HT1080 (cell line): Measurements from ENCODE around the gene CCDC158. TPM values are rescaled to one million over a fixed set of nuclear protein-coding genes. Genes with fewer than 3 reads are reported as not detected.
"Not testable (repeated sequence)": the region's sequence is repeated elsewhere in the genome, so short reads cannot be mapped to it uniquely, and the experiment has no call there.

Experiments
- DNase-seq: peaks from one replicate; pipeline ENCODE4 v3.0.0-alpha.2; 2015; ENCODE audit warnings: low read depth
- total RNA-seq: library from RNA; depleted of rRNA; stranded (reverse); fragments of >200 nt; shearing (Covaris generic); gene quantifications from 2 replicates; pipeline ENCODE4 v1.2.3, GENCODE V29; 2014

CCDC158 gene
- total RNA-seq, 1 experiment from 2014 or later = not detected

DNA sequence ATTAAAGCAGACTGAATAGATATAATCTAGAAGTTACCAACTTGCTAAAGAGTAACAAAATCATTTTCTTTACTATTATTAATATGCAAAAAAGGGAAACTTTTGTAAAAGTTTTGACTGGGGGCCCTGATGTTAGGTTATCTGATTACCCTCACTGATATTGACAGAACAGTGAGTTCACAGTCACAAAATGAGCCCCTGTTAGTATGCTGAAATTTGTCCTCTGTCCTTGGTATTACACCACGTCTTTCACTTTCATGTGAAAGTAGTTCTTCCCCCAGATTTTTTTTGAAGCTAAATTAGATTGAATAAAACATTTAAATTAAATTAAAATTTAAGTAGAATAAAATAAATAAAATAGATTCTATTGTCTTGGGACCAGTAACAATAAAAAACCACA lies 108.5 kb downstream of the CCDC158 start:
- no peak for DNase-seq

DNA sequence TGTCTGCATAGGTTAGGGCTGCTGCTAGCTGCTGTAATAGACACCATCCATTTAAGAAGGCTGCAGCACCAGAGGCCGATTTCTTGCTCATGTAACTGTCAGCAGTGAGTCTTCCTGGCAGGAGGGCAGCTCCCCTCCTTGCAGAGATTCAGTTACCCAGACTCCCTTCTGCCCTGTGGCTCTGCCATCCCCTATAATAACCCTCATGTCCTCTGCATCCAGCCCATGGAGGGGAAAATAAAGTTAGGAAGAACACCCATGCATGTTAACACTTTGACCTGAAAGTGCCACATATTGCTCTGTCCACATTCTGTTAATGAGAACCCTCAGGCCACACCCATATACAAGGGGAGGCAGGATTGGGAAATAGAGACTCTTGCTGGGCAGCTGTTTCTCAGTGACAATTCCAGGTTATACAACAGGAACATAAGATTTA lies 109.0 kb downstream of the CCDC158 start:
- no peak for DNase-seq

DNA sequence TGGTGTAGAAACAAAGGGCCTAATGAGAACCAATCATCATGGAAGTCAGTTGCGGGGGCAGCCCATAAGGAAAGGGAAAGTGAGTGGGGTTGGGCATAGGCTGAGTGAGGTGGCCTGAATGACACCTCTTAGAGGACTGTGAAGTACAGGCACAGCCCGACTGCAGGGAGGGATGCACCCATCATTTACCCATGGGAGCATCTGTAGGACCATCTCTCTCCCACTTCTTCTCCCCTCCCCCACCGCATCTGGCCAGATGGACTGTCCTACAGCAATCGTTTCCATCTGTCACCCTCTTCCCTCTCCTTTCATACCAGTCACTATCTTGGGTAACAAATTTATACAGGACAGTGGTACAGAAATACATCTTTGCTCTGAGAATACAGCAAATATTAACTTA lies 110.3 kb downstream of the CCDC158 start:
- no peak for DNase-seq

DNA sequence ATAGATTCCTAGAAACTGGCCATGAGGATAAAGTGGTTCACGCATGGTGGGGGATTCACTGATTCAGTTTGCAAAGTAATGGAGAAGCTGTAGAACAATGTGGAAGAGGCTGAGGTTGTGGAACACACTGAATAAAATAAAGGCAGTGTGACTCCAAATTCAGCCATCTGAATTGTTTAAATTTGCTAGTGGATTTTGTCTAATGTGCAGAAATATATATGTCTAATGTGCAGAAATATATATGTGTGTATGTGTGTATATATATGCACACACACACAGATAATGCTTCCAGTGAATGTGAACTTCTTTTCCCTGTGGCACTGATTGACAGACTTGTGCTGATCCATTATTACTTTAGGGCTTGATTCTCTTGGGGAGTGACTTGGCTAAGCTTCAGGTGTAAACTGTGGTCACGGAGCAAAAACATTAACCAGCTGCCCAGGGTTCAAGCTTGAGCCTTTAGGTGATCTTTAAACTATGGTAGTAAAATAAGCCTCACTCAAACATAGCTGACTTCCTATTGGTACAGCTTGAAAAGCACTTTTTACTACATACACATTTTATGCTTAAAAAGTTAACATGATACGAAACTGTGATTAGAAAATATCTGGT lies 110.9 kb downstream of the CCDC158 start:
- no peak for DNase-seq

DNA sequence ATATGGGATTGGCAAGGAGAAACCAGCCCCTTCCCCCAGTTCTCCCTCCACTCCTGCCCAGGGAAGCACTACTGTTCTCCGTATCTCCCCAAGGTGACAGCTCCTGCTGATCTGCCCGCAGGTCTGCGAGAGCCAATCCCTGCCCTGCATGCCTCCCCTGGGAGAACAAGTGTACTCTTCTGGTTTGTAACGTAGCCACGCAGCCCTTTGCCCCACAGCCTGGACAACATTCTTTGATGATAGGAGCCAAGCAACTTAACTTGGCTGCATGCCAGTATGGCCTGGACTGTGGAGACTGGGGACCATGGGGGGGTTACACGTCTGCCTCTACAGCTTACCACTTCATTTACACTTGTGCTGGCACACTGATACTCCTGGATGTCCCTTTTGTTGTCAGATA lies 112.4 kb downstream of the CCDC158 start:
- no peak for DNase-seq

DNA sequence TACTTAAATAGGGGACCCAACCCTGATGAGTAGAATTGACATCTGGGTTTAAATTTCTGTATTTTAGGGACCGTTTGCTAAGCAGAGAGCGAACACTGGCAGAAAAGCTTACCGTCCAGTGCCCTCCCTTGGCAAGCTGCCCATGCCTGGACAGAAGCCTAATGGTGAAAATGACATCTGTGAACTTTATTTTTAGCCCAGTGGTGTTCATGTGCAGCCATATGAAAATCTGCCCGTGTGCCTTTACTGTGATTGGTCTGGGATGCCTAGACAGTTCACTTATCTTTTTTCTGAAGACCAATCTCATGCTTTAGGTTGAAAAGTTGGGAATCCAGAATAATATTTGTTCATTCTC lies 113.3 kb downstream of the CCDC158 start:
- no peak for DNase-seq

DNA sequence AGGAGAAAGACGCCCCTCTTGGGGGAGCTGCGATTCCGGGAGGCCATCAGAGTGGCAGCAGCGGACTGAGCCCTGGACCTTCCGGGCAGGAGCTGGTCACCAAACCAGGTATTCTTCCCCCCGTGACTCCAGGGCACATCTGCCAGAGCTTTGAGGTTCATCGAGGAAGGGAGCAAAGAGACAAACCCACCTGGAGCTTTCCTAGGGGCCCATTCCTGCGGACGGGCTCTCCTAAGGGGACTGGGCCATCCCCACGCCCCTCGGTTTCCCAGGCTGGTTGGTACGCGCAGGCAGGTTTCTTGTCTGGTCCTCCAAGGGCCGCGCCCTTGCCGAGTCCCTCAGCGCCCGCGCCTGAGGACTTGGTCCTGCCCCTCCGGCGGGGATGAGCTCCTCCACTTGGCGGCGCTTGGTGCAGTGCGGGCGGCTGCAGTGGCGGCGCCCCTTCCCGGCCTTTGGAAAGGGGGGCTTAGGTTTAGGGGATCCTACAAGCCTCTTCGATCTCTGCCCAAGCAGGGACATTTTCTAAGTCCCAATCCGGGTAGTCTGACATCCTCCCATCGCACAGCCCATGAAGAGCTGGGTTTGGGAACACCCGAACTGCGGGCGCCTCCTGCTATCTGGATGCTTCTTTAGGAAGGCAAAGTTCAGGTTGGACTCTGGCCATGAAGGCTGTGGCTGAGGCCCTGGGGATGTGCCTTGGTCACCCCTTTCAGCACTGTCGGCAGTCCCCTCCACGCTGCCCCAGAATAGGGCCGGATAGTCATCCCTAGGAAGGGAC lies 113.9 kb downstream of the CCDC158 start:
- DNase-seq = peak; percentile 52

DNA sequence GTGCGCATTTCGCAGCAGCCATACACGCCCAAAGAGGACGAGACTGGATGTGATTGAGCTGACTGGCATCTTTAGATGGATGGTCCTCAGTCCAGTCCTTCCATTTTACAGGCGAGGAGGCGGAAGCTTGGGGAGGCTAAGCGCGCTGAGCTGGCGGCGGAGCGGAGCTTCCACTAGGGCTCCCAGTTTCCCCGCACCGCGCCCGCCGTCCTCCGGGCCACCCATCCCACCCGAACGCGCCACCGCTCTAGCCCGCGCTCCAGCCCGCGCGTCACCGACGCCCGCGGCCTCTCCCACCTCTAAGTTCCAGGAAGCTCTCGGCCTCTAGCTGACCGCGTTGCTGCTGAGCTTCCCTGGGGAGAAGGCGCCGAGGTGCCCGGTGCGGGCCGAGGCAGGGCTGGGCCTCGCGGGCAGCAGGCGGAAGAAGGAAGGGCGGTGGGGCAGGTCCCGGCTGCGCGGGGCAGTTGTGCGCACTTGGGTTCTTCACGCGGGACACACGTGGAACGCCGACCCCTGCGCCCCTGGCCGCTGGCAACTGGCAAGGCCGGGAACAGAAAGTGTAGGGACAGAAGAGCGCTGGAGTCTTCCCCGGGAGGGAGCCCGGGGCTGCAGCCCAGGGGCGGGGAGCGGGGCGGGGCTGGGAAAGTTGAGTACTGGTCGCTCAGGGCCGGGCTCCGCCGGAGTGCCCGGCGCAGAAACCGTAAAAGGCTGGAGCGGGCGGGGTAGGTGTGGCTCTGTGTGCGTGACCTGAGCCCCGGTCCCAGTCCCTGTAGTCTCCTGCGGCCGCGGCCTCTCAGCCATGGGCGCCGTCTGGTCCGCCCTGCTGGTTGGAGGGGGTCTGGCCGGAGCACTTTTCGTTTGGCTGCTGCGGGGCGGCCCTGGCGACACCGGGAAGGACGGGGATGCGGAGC lies 114.7 kb downstream of the CCDC158 start, which contains the start of gene STBD1:
Gene STBD1, plus strand, starts transcription at position 763 of the 911 bp plus-strand sequence. Its CDS starts 37 bp downstream, at position 800.
- peak; percentile 60 for DNase-seq

DNA sequence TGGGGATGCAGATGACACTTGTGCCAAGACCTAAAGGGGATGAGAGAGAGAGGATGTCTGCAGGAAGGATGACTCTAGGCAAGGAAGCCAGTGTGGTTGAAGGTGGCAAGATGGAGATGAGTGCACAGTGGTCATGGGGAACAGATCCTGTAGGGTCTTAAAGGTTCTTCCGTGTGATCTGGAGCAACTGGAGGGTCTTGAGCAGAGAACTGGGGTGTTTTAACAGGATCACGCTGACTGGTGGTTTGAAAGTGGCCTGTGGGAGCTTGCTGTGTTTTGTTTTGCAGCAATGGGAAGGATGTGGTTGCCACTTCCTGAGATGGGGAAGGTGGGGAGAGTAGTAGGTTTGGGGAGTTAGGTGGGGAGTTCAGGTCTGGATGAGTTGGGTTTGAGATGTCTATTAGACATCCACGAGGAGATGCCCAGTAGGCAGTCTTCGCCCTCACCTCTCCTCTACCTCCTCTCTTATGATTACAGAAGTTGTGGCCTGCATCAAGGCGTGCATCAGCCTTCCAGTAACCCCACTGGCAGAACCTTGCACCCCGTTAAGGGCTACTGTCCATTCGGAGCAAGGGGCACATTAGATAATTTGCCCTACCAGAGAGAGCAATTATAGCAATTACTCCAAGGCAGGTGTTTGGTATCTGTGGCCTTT lies 115.8 kb downstream of the CCDC158 start:
- no peak for DNase-seq

DNA sequence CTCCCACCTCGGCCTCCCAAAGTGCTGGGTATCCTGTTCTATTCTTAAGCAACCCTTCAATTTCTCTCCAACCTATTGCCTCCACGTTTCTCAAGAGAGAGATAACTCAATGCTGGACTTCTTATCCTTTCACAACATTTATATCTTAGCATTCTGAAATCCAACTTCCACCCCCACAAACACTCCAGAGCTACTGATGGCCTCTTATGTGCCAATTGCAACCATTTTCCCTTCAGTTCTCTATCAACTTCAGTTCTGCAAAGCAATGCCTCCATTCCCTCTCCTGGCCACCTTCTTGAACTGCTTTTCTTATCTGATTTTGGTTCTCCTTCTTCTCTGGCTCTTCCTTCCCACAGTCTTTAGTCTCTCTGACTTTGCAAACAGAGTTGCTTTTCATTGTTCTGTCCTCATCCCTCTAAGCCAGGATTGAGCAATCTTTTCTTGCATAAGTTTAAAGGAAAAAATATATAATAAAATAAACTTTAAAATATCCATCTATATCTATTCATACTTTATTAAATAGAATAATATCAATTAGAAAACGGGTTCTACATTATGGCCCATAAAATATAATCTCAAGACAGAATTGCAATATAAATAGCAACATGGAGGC lies 118.0 kb downstream of the CCDC158 start:
- DNase-seq = no peak

DNA sequence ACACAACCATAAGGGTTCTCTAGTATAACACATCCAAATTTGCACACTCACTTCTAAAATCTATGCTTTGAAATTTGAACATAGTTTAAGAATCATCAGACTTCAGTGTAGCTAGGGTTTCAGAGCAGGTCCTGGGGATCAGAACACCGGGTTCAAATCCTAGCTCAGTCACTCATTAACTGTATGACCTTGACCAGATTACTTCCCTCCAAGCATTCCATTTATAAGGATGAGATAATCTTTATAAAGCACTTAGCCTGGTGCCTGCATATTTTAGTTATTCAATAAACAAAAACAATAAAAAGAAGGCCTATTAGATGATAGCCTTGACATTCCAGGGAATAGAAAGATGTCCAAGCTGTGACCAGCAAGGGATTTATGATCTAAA lies 119.2 kb downstream of the CCDC158 start:
- no peak for DNase-seq

DNA sequence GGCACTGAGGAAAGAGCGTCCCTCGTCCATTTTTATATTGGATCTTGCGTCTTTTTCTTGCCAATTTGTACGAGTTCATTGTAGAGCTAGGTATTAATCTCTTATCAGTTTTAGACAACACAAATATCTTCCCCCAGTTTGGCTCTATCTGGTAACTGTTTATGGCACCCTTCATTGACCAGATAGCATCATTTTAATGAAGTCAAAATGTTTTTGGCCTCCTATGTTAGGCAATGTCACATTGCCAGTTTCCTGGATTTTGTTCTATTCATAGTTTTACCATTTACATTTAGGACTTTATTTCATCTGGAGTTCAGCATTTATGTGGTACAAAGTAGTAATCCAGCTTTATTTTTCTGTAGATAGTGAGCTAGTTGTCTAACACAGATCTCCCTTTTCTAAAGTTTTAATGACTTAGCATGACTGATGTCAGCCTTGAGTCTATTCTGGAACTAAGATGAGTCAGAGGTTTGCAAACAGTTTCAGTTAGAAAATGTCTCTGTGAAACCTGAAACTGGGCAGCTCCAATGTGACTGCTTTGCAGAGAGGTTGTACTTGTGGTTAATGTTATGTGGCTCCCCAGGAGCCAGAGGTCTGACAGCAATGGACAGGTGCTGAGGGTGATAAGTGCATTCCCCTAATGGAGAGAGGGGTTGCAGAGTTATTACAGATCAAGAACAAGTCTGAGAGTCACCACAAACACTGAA lies 119.7 kb downstream of the CCDC158 start:
- DNase-seq = peak; percentile 90

DNA sequence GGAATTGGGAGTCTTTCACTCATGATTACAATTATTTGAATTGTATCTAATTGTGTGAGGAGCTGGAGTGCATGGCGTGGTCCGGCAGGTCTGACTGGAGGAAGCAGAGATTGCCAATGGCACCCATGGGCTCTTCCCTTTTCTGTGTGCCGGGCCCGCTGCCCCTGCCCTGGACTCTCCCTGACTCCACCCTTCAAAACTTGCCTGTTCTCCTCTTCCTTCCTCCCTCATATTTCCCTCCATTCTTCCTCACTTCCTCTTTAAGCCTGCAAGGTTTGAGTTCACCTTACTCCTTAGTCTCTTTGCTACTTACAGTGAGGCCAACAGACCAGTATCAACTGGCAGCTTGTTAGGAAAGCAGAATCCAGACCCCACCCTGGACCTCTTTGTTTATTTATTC lies 120.9 kb downstream of the CCDC158 start:
- no peak for DNase-seq

DNA sequence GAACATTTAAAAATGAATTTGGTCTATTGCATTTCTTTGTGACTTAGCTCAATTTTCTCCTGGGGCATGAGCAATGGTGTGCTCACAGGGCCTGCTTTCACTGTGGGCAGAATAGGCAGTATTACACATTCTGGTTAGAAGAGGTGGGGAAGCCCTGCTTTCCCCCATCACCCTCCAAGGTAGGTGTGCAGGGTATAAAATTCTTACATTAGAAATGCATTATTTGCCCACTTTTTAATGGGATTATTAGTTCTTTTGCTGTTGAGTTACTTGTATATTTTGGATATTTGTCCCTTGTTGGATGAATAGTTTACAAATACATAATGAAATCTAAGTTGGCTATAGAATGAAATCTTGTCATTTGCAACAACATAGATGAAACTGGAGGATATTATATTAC lies 122.7 kb downstream of the CCDC158 start:
- no peak for DNase-seq

DNA sequence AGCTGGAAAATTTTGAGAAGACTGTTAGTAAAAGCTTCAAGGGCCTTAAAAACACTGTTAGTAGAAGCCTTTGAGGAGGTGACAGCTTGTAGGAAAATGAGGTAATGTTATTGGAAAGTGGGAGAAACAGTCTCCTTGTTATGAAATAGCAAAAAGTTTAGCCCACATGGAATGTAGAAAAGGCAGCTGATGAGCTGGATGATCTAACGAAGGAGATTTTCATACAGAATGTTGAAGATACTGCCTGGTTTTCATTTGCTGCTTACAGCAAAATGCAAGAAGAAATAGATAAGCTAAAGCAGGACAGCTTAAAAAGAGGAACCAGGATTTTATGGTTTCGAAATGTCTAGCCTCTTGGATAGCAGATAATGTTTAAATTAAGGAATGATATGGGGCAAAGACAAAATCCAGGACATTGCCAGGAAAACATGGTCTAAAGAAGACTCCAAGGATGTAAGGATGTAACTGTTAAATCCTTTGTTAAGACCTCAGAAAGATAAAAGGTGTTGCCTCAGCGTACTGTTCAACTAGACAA lies 124.6 kb downstream of the CCDC158 start:
- DNase-seq = no peak

DNA sequence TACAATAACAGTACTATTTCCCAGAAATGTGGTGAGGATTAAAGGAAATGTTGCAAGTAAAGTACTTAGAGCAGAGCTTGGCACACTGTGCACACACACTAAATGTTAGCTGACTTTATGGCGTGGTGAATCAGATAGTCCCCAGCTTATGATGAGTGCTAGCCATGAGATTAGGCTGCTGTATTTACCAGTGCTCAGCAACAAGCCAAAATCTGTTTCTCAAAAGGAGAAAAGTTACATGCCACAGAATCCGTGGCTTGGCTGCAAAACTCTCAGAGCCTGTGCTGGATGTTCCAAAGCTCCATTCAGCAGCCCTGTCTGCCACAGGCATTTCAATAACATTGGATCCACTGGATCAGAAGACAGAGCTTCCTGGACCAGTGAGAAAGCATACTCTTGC lies 127.2 kb downstream of the CCDC158 start:
- DNase-seq = no peak

DNA sequence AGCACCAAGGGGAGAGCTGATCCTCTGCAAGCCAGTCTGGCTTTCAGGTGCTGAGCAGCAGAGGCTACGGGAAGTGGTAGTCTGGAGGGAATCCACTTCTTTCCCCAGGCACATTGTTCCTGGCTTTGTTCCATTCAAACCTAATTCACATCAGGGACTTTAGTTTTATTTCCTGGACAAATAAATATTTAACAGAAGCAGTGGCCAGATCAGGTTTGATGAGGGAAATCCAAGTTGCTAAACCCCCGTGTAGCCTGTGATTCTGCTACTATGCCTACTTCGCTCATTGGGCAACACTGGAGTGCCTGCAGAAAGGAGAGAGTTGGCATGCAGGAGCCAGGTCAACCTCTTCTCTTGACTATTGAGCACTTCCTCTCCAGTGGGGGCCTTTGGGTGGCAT lies 128.2 kb downstream of the CCDC158 start:
- no peak for DNase-seq

DNA sequence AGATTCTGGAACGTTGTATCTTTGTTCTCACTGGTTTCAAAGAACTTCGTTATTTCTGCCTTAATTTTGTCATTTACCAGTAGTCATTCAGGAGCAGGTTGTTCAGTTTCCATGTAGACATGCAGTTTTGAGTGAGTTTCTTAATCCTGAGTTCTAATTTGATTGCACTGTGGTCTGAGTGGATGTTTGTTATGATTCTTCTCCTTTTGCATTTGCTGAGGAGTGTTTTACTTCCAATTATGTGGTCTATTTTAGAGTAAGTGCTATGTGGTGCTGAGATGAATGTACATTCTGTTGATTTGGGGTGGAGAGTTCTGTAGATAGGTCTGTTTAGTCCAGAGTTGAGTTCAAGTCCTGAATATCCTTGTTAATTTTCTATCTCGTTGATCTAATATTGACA lies 133.1 kb downstream of the CCDC158 start:
- not testable (repeated sequence) for DNase-seq

DNA sequence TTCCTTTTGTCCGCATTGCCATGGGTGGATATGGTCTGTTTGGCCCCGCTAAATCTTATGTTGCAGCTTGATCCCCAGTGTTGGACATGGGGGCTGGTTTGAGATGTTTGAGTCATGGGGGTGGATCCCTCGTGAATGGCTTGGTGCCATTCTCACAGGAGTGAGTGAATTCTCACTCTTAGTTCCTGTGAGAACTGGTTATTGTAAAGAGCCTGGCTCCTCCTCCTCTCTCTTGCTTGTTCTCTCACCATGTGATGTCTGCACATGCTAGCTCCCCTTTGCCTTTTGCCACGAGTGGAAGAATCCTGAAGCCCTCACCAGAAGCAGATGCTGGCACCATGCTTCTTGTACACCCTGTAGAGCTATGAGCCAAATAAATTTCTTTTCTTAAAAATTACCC lies 137.0 kb downstream of the CCDC158 start:
- DNase-seq = peak; percentile 33
